ENCODE measurements around the gene ARID1A.

GRCh38 chr1:26700711-26701110, 4.9 kb downstream of the ARID1A start:
- no peak for TF ChIP-seq CTCF (IDR thresholded peaks at IDR 0.05)
- TF ChIP-seq EP300 (IDR thresholded peaks at IDR 0.05) = no peak
- no peak for TF ChIP-seq POLR2A (IDR thresholded peaks at IDR 0.05)

Measured in upper lobe of left lung (tissue), 4 donors.